ENCODE data around the gene MYBPC2. TPM values are rescaled to one million over a fixed set of nuclear protein-coding genes. Genes with fewer than 3 reads are reported as not detected.

Gene MYBPC2
- total and polyA plus RNA-seq, 2 donors (not counting 1 experiment from before 2014, with no cell fraction given) = 1.1 to 1.7 TPM

DNA sequence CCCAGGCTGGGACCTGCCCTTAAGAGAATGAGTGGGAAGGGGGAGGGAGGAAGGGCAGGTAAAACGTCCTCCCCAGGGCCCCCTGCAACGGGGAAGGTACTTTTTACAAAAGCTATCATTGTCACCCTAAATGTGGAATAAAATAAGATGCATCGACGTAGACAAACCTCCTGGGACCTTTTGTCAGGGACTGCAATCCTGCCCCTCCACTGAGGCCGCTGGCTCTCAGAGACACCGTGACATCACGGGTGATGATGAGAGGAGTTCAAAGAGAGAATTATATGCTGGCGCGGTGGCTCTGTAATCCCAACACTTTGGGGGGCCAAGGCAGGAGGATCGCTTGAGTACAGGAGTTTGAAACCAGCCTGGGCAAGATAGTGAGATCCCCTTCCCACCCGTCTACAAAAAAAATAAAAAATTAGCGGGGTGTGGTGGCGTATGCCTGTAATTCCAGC, 1.8 kb upstream of the MYBPC2 start:
- Mint-ChIP-seq H3K4me1 (peaks cover 80% of the 10 kb centered on the region), H3K4me3 (peak overlapping the region; percentile 97), H3K27ac (peak overlapping the region; percentile 99), H3K9me3 (ENCODE audit: insufficient read depth) (no peaks in the 10 kb centered on the region), H3K27me3 (no peaks in the 10 kb centered on the region)
- intact Hi-C loops (cut with micrococcal nuclease) = loop anchor here (1.0 to 5.0 kb wide), 4 partner anchors 16 to 74 kb away; partner anchors contain the start of gene NR1H2
- TF ChIP-seq CTCF (IDR thresholded peaks at IDR 0.05) (no peak), EZH2 (IDR thresholded peaks at IDR 0.05; ENCODE audit: borderline replicate concordance, insufficient read depth, low read depth, low read length, poor library complexity, severe bottlenecking) (no peak)
- H3K36me3 ChIP-seq (replicated peaks in 1 of 2; ENCODE audit: control extremely low read depth in 1 of 2, control insufficient read depth in 1 of 2, extremely low read depth in 1 of 2, insufficient read depth in 2 of 2, low read length in 1 of 2) = peaks cover 2 to 29% of the 10 kb centered on the region in 2 experiments
- H3K79me2 ChIP-seq (ENCODE audit: control insufficient read depth, insufficient read depth, low read length) = no peaks in the 10 kb centered on the region
- H3K27ac ChIP-seq (ENCODE audit: low read length in 2 of 2) = peak overlapping the region; percentile 97 to 99
- H3K4me2 ChIP-seq (replicated peaks; ENCODE audit: low read depth, low read length, poor library complexity, severe bottlenecking) = peak overlapping the region; percentile 92
- peaks cover 11% of the 10 kb centered on the region for H4K20me1 ChIP-seq (ENCODE audit: control insufficient read depth, insufficient read depth, low read length, poor library complexity, severe bottlenecking)
- H3K4me3 ChIP-seq (ENCODE audit: control extremely low read depth in 1 of 5, extremely low read depth in 1 of 5, insufficient read depth in 1 of 5, low read depth in 2 of 5, low read length in 4 of 5) = peak overlapping the region; percentile 35 to 66 (median 61)
- peak; percentile 91 for DNase-seq
- H2AFZ ChIP-seq (ENCODE audit: insufficient read depth, low read depth, low read length, poor library complexity, severe bottlenecking) = peak overlapping the region; percentile 37
- H3K4me1 ChIP-seq (ENCODE audit: control insufficient read depth in 2 of 2, insufficient read depth in 2 of 2, low read length in 2 of 2) = peaks cover 70 to 87% of the 10 kb centered on the region in 2 donors
- ChIA-PET POLR2A (interaction anchor here (0.7 to 6.0 kb wide), 8 partner anchors 13 to 98 kb away, joined by 3 to 96 read pairs (median 4); partner anchors contain the start of genes POLD1 and SPIB), CTCF (interaction anchor here (0.6 to 3.5 kb wide), 4 partner anchors 10 to 74 kb away, joined by 3 to 9 read pairs (median 6); no protein-coding TSS in a partner anchor)
- H3K9ac ChIP-seq (ENCODE audit: low read length) = peak overlapping the region; percentile 72
- no peaks in the 10 kb centered on the region for H3K27me3 ChIP-seq (replicated peaks in 1 of 4; ENCODE audit: control extremely low read depth in 1 of 4, control insufficient read depth in 3 of 4, insufficient read depth in 4 of 4, low read length in 3 of 4)
- WGBS (ENCODE audit: insufficient coverage) = 19% methylated on average over 7 of the region's 13 CpGs
- H3K9me3 ChIP-seq (ENCODE audit: control extremely low read depth in 1 of 3, control insufficient read depth in 2 of 3, insufficient read depth in 1 of 3, low read length in 2 of 3) = peaks cover 0 to 16% (median 0%) of the 10 kb centered on the region in 3 donors
- peak; percentile 29 for ATAC-seq (ENCODE audit: low read depth)

All from B cell (primary cell).